GM20000 (cell line): Measurements from ENCODE around the gene PITPNB.
A peak's percentile ranks its signal among the peaks of the same experiment; 100 is the strongest.

Experiments used
- DNase-seq: peaks from one replicate; pipeline ENCODE4 v3.0.0; 2012; ENCODE audit warnings: low spot score
- CTCF ChIP-seq: IDR thresholded peaks from 2 replicates; pipeline ENCODE4 v1.5.1; 2012; ENCODE audit warnings: mild to moderate bottlenecking, control low read depth; ENCODE audit errors: extremely low read depth, missing control alignments

PITPNB gene

DNA sequence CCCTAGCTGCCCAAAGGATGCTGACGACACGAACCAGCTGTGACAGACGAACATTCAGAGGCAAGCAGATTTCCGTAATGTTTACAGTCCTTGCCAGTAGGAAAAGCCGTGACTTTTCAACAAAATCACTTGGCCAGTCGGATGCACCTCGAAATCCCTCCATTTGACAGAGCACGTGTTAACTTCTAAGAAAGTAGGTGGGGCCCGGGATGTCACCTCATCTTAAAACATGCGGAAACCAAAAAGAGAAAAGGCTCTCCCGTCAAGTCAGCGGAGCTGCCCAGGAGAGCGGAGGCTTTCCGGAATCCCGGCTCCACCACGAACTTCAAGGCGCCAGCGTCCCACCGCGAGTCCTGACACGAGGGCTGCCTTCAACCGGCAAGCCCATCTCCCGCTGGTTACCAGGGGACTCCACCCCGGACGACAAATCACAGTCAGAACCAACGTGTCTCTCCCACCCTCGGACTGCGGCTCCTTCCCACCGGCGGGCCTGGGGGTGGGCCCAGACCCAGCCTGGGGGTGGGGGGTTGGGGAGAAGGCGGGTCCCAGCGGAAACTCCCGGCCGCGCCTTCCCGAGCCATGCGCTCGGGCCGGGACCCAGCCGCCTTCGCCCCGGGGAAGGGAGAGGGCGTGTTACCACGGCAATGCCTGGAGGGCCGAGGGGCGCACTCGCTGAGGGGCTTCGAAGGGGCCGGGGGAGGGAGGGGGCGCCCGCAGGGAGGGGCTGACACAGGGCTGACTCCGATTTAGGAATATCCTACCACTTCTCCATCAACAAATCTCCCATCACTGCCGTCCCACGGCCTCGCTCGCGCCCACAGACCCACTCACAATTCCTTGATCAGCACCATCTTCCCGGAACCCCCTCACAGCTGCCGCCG, 475 bp downstream of the PITPNB start:
- peak; percentile 53 for DNase-seq
- TF ChIP-seq CTCF, result no peak

DNA sequence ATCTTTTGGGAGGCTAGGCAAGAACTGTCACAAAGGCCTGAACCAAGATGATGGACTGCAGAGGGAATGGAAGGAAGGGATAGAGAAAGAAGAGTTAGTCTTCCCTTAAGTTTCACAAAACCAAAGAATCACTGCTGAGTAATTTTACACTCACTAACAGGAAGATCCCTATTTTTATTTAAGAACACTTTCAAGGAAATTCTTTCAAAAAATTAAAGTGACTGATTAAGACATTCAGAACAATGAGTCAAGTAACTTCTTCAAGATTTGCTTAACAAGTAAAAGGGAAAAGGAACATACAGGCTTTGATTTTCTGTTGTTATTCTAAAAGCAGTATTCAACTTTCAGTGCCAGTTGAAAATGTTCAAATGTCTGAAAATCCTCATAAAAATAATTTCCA, 3.1 kb downstream of the PITPNB start:
- no peak for DNase-seq
- no peak for TF ChIP-seq CTCF

- DNase-seq, result peak; percentile 11
- TF ChIP-seq CTCF, result no peak
Observed at GRCh38 chr22:27913162-27913741, 5.8 kb downstream of the PITPNB start.

- DNase-seq, result no peak
- TF ChIP-seq CTCF, result no peak
Observed at GRCh38 chr22:27912101-27912500, 7.0 kb downstream of the PITPNB start.

- TF ChIP-seq CTCF, result no peak
- DNase-seq, result no peak
Observed at GRCh38 chr22:27911330-27911729, 7.7 kb downstream of the PITPNB start.

DNA sequence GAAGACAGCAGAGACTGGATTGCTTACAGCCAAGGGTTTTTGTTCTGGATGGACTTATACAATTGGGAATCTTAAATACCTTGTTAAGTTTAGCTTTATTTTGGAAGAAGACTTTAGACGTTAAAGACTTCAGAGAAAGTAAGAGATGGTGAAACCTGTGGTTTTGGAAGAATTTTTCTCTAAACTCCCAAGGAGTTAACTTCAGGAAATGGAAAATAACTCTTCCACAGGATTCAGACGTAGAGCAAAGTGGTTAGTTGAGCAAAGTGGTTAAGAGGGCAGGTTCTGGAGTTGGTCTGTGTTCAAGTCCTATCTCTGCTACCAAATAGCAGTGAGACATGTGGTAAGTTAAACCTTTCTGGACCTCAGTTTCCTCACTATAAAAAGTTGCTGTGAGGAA, 12.8 kb downstream of the PITPNB start:
- DNase-seq, result no peak
- no peak for TF ChIP-seq CTCF

DNA sequence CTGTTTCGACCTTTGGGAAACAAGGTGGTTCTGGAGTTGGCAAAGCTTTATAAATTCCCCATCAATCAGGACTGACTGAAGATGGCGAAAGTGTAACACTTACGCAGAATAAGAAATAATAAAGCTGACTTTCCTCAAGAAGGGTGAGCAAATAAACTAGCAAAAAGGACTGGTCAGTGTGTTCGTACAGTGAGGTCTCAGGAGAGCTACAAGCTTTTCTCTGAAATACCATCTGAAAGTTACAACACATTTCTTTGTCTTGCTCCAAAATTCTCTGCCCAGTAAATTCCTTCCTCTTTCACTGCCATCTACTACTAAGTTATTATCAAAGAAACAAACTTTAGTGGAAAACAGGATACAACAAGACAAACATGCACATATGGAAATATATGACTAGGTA, 13.4 kb downstream of the PITPNB start:
- no peak for DNase-seq
- TF ChIP-seq CTCF, result no peak
